CD4-positive, alpha-beta T cell treated with Interleukin-21 for 1 hour (primary cell): ENCODE results near the gene SPATA31A3.
"Not testable (repeated sequence)": the region's sequence is repeated elsewhere in the genome, so short reads cannot be mapped to it uniquely, and the experiment has no call there.

ENCODE experiments used
- DNase-seq: peaks from one replicate; pipeline ENCODE4 v3.0.0-alpha.2; 2020

Gene SPATA31A3

DNA sequence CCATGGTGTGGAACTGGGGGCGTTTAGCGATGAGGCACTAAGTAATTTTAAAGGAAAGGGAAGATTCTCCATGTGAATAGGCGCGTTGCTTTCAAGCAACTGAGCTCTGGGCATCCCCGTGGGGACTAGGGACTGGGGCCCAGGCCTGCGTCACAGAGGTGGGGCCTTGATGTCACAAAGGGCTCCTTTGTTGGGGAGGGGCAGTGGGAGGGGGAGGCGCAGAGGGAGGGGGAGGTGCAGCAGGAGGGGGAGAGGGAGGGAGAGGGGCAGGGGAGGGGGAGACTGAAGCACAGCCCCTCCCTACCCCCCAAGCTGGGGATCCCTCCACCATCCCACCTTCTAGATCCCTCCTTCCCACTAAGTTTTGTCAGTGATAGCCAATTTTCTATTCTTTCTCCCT lies at the start of gene SPATA31A3:
Gene SPATA31A3, minus strand, starts transcription at position 101 of the 400 bp plus-strand sequence. Its CDS starts 29 bp downstream, at position 72.
- DNase-seq, result not testable (repeated sequence)

- not testable (repeated sequence) for DNase-seq
Observed at GRCh38 chr9:66952576-66952975, 39.8 kb downstream of the SPATA31A3 start.

DNA sequence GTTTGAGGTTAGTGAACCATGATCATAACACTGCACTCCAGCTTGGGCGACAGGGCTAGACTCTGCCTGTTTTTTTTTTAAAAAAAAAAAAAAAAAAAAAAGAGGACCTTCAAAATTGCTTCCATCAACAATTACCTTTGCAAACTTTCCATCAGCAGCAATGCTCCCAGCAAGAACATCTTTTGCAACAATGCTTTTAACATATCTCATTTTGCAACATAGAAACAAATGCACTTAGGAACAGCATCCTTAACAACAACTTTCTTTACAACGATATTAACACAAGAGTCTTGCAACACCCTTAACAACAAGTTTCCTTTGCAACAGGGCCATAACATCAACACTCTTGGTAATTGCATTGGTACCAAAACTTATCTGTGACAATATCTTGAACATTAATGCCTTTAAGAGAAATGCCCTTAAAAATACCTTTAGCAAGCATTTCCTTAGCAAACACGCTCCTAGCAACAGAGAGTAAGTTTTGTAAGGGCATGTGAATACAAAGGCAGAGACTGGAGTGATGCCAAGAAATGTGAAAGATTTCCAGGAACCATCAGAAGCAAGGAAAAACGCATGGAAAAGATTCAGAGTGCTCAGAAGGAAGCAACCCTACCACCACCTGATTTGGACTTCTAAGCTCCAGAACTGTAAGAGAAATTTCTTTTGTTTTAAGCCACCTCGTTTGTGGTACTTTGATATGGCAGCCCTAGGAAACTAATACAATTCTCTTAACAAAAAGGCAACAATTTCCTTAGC lies 49.8 kb downstream of the SPATA31A3 start:
- not testable (repeated sequence) for DNase-seq

DNA sequence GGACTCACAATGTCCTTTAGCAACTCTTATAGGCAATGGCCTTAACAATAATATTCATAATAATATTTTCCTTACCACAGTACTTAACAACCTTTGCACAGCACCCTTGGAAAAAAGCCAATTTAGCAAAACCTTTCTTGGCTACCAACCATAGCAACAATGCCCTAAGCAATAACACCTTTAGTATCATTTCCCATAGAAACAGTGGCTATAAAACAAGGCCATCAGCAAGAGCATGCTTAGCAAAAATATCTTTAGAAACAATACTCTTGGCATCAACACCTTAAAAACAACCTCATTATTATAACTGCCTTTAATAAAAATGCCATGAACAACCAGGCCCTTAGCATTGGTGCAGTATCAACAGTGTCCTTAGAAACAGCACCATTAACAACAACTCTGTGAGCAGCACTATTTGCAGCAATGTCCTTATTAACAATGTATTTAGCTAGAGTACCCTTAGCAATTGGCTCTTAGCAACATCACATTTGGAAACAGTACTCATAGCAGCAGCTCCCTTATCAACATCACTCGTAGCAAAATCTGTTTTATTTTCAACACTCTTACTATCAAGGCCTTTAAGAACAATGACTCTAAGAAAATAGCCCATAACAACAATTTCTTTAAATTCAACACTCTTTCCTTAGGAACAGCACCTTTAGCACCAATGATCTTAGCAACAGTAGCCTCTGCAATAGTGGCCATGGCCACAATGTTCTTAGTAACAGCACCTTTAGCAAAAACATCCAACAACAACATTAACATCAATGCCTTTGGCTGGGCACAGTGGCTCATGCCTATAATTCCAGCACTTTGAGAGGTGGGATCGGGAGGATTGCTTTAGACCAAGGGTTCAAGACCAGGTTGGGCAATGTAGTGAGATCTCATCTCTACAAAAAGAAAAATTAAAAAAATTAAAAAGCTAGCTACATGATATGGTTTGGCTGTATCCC lies 52.2 kb downstream of the SPATA31A3 start:
- DNase-seq, result not testable (repeated sequence)

DNA sequence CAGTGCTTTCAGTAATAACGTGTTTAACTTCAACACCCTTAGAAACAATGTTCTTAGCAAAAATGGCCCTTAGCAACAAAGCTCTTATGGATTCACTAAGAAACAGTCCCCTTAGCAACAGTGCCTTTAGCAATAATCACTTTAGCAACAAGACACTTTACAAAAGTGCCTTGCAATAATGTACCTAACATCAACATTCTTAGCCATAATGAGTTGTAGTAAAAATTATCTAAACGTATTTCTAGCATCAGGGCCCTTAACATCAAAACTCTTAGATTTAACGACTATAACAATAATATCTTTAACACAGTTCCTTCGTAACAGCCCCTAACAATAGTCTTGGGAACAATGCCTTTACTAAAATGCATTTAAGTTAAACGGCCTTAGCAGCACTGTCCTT lies 54.0 kb downstream of the SPATA31A3 start:
- not testable (repeated sequence) for DNase-seq

DNA sequence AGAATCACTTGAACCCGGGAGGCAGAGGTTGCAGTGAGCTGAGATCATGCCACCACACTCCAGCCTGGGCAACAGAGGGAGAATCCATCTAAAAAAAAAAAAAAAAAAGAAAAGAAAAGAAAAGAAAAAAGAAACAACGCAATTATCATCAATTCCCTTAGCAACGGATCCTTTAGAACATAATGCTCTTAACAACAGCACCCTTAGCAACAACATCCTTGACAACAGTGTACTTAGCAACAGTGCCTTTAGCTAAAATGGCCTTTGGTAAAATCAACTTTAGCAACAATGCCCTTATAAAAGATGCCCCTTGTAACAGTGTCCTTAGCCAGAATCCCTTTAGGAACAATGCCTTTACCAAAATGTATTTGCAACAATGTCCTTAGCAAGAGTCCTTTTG lies 54.7 kb downstream of the SPATA31A3 start:
- DNase-seq, result not testable (repeated sequence)
